HEK293 (cell line): ENCODE measurements around the gene ODR4.

Source experiments
- CTCF ChIA-PET: fragments of 350-600 bp; formaldehyde crosslinking; extraction: SDS; loops from one replicate; lab custom pipeline; 2021; ENCODE audit warnings: antibody characterized with exemption; lab: Yijun Ruan, JAX
- POLR2A ChIA-PET: fragments of 300-600 bp; formaldehyde crosslinking; extraction: SDS; loops from one replicate; lab custom pipeline; 2020; ENCODE audit warnings: antibody characterized with exemption, inconsistent platforms; lab: Yijun Ruan, JAX
- H3K27ac ChIP-seq: fragments of 200-500 bp; sonication (Bioruptor generic); 2 replicates; pipeline ENCODE4 v1.5.1; 2014; ENCODE audit warnings: low read depth, low read length, control low read depth, inconsistent platforms; ENCODE audit errors: extremely low read depth
- H3K36me3 ChIP-seq, 2 experiments: fragments of 200-500 bp in 1 of 2; sonication (Bioruptor generic) in 1 of 2; 1 replicate in 1 of 2; 2 replicates in 1 of 2; pipeline ENCODE4 v1.5.1; 2014 to 2017; ENCODE audit warnings: inconsistent platforms in 2 of 2, low read length in 2 of 2; ENCODE audit not compliant: control insufficient read depth in 2 of 2, insufficient read depth in 1 of 2
- H3K4me1 ChIP-seq: fragments of 200-500 bp; sonication (Bioruptor generic); 2 replicates; pipeline ENCODE4 v1.5.1; 2014; ENCODE audit warnings: mild to moderate bottlenecking, low read length, inconsistent platforms; ENCODE audit not compliant: control insufficient read depth, insufficient read depth
- H3K4me3 ChIP-seq: 2 replicates; pipeline ENCODE4 v1.5.1; 2011; ENCODE audit warnings: low read depth, mild to moderate bottlenecking, control low read depth, low read length, moderate library complexity
- H3K9me3 ChIP-seq: fragments of 200-500 bp; sonication (Bioruptor generic); 2 replicates; pipeline ENCODE4 v1.5.1; 2014; ENCODE audit warnings: low read depth, low read length, inconsistent platforms; ENCODE audit not compliant: control insufficient read depth, insufficient read depth
- KLF10 ChIP-seq: fragments of 450-650 bp; IDR thresholded peaks from 2 replicates; pipeline ENCODE4 v1.5.1; 2018; ENCODE audit warnings: missing biosample characterization, mild to moderate bottlenecking, missing genetic modification characterization
- KLF8 ChIP-seq: fragments of 450-650 bp; formaldehyde crosslinking; IDR thresholded peaks from 2 replicates; pipeline ENCODE4 v1.5.1; 2016; ENCODE audit warnings: missing biosample characterization, missing genetic modification characterization
- PRDM6 ChIP-seq: fragments of 450-650 bp; formaldehyde crosslinking; IDR thresholded peaks from 2 replicates; pipeline ENCODE4 v1.5.1; 2017; ENCODE audit warnings: missing biosample characterization, missing genetic modification characterization
- TCF7L2 ChIP-seq: IDR thresholded peaks from 2 replicates; pipeline ENCODE4 v1.6.1; 2011; ENCODE audit warnings: low read depth, mild to moderate bottlenecking, inconsistent platforms, low read length, moderate library complexity, borderline replicate concordance
- ZFHX2 ChIP-seq: fragments of 450-650 bp; formaldehyde crosslinking; conservative IDR thresholded peaks from 2 replicates; pipeline ENCODE4 v1.5.1; 2016; ENCODE audit warnings: missing biosample characterization, missing genetic modification characterization
- ZNF248 ChIP-seq: fragments of 450-650 bp; formaldehyde crosslinking; IDR thresholded peaks from 2 replicates; pipeline ENCODE4 v1.5.1; 2017; ENCODE audit warnings: missing biosample characterization, missing genetic modification characterization
- ZNF510 ChIP-seq: fragments of 450-650 bp; formaldehyde crosslinking; IDR thresholded peaks from 2 replicates; pipeline ENCODE4 v1.5.1; 2018; ENCODE audit warnings: mild to moderate bottlenecking, missing genetic modification characterization, missing biosample characterization; ENCODE audit not compliant: insufficient replicate concordance
- ZNF529 ChIP-seq: fragments of 450-650 bp; formaldehyde crosslinking; IDR thresholded peaks from 2 replicates; pipeline ENCODE4 v1.5.1; 2017; ENCODE audit warnings: missing genetic modification characterization, missing biosample characterization; ENCODE audit not compliant: insufficient replicate concordance
- ZNF544 ChIP-seq: fragments of 450-650 bp; formaldehyde crosslinking; IDR thresholded peaks from 2 replicates; pipeline ENCODE4 v1.5.0; 2017; ENCODE audit warnings: missing biosample characterization, missing genetic modification characterization
- ZNF639 ChIP-seq: fragments of 450-650 bp; formaldehyde crosslinking; IDR thresholded peaks from 2 replicates; pipeline ENCODE4 v1.5.1; 2016; ENCODE audit warnings: missing biosample characterization, missing genetic modification characterization
- ZNF658 ChIP-seq: fragments of 450-650 bp; formaldehyde crosslinking; IDR thresholded peaks from 2 replicates; pipeline ENCODE4; 2016; ENCODE audit warnings: missing biosample characterization, missing genetic modification characterization
- ZNF837 ChIP-seq: fragments of 450-650 bp; formaldehyde crosslinking; IDR thresholded peaks from 2 replicates; pipeline ENCODE4 v1.5.1; 2016; ENCODE audit warnings: missing biosample characterization, missing genetic modification characterization
- TF ChIP-seq, protein P1 (sequence below): sonication (generic); formaldehyde crosslinking; IDR thresholded peaks from 2 replicates; pipeline ENCODE4 v1.8.1; 2022; ENCODE audit warnings: mild to moderate bottlenecking, moderate library complexity, missing genetic modification reagents
- TF ChIP-seq, protein P2 (sequence below): fragments of 450-650 bp; formaldehyde crosslinking; IDR thresholded peaks from 2 replicates; pipeline ENCODE4 v1.5.1; 2016; ENCODE audit warnings: missing biosample characterization, missing genetic modification characterization, low read depth
- TF ChIP-seq, protein P3 (sequence below): fragments of 450-650 bp; formaldehyde crosslinking; IDR thresholded peaks from 2 replicates; pipeline ENCODE4 v1.5.1; 2016; ENCODE audit warnings: missing biosample characterization, missing genetic modification characterization

ODR4 gene

GRCh38 chr1:186386725-186387383, 11.2 kb downstream of the ODR4 start (continued):
- TF ChIP-seq, protein P1, sequence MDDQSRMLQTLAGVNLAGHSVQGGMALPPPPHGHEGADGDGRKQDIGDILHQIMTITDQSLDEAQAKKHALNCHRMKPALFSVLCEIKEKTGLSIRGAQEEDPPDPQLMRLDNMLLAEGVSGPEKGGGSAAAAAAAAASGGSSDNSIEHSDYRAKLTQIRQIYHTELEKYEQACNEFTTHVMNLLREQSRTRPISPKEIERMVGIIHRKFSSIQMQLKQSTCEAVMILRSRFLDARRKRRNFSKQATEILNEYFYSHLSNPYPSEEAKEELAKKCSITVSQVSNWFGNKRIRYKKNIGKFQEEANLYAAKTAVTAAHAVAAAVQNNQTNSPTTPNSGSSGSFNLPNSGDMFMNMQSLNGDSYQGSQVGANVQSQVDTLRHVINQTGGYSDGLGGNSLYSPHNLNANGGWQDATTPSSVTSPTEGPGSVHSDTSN = no peak
- TF ChIP-seq ZNF639 (tag by site-specific recombination) = no peak

DNA sequence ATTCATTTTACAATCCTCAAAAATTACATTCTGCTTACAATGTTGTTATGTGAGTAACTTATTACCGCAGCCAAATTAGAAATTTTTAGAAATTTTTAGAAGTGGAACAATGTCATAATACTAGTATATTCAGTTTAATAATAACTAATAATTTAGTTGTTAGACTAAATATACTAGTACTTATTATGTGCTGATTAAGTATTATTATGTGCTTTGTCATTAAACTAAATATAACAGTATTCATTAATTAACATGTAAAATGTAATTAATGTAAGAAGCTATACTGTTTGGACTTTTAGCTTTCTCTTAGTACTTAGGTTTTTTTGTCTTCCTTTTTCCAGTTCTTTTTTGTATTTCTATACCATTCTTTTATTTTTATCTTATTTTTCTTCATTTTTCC, 15.3 kb downstream of the ODR4 start:
- ChIA-PET CTCF (interaction anchor here (0.9 to 2.1 kb wide), 2 partner anchors 10 to 13 kb away, joined by 3 to 8 read pairs; no protein-coding TSS in a partner anchor), POLR2A (no interaction called here)
- H3K36me3 ChIP-seq = peaks cover 28 to 71% of the 10 kb centered on the region in 2 experiments
- H3K4me3 ChIP-seq = no peak overlapping the region
- TF ChIP-seq ZFHX2 (tag by site-specific recombination) = no peak
- TF ChIP-seq KLF10 (tag by site-specific recombination) = no peak
- TF ChIP-seq ZNF529 = no peak
- TF ChIP-seq TCF7L2 = no peak
- no peak for TF ChIP-seq ZNF248 (tag by site-specific recombination)
- TF ChIP-seq, protein P2, sequence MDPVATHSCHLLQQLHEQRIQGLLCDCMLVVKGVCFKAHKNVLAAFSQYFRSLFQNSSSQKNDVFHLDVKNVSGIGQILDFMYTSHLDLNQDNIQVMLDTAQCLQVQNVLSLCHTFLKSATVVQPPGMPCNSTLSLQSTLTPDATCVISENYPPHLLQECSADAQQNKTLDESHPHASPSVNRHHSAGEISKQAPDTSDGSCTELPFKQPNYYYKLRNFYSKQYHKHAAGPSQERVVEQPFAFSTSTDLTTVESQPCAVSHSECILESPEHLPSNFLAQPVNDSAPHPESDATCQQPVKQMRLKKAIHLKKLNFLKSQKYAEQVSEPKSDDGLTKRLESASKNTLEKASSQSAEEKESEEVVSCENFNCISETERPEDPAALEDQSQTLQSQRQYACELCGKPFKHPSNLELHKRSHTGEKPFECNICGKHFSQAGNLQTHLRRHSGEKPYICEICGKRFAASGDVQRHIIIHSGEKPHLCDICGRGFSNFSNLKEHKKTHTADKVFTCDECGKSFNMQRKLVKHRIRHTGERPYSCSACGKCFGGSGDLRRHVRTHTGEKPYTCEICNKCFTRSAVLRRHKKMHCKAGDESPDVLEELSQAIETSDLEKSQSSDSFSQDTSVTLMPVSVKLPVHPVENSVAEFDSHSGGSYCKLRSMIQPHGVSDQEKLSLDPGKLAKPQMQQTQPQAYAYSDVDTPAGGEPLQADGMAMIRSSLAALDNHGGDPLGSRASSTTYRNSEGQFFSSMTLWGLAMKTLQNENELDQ (tag by site-specific recombination) = no peak
- TF ChIP-seq KLF8 (tag by site-specific recombination) = no peak
- TF ChIP-seq ZNF837 (tag by site-specific recombination) = no peak
- TF ChIP-seq ZNF658 (tag by site-specific recombination) = no peak
- TF ChIP-seq, protein P3, sequence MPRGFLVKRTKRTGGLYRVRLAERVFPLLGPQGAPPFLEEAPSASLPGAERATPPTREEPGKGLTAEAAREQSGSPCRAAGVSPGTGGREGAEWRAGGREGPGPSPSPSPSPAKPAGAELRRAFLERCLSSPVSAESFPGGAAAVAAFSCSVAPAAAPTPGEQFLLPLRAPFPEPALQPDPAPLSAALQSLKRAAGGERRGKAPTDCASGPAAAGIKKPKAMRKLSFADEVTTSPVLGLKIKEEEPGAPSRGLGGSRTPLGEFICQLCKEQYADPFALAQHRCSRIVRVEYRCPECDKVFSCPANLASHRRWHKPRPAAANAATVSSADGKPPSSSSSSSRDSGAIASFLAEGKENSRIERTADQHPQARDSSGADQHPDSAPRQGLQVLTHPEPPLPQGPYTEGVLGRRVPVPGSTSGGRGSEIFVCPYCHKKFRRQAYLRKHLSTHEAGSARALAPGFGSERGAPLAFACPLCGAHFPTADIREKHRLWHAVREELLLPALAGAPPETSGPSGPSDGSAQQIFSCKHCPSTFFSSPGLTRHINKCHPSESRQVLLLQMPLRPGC (tag by site-specific recombination) = no peak
- TF ChIP-seq ZNF544 (tag by site-specific recombination) = no peak
- TF ChIP-seq PRDM6 = no peak
- TF ChIP-seq ZNF510 (tag by site-specific recombination) = no peak
- no peak overlapping the region for H3K27ac ChIP-seq
- no peaks in the 10 kb centered on the region for H3K9me3 ChIP-seq
- H3K4me1 ChIP-seq = no peaks in the 10 kb centered on the region
